ENCODE measurements around the gene KREMEN2.
"Not testable (repeated sequence)": the region's sequence is repeated elsewhere in the genome, so short reads cannot be mapped to it uniquely, and the experiment has no call there.

KREMEN2 gene

DNA sequence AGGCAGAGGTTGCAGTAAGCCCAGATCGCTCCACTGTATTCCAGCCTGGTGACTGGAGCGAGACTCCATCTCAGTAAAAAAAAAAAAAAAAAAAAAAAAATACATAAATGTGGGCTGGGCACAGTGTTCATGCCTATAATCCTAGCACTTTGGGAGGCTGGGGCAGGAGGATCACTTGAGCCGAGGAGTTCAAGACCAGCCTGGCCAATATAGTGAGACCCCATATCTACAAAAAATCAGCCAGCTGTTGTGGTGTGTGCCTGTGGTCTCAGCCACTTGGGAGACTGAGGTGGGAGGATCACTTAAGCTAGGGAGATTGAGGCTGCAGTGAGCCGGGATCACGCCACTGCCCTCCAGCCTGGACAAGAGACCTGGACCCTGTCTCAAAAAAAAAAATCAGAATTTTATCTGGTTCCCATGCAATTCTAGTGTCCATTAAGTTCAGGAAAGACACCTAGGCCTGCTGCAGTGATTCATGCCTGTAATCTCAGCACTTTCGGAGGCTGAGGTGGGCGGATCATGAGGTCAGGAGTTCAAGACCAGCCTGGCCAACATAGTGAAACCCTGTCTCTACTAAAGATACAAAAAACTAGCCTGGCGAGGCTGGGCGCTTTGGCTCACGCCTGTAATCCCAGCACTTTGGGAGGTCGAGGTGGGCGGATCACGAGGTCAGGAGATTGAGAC, 32.7 kb upstream of the KREMEN2 start:
- not testable (repeated sequence) for DNase-seq (ENCODE audit: low spot score); H3K4me3 Mint-ChIP-seq; H3K9me3 Mint-ChIP-seq; H3K27me3 Mint-ChIP-seq (ENCODE audit: low read depth); H3K4me1 Mint-ChIP-seq (ENCODE audit: low read depth); H3K27ac Mint-ChIP-seq
- peaks cover 13% of the 10 kb centered on the region for H3K36me3 Mint-ChIP-seq (ENCODE audit: low read depth)

DNA sequence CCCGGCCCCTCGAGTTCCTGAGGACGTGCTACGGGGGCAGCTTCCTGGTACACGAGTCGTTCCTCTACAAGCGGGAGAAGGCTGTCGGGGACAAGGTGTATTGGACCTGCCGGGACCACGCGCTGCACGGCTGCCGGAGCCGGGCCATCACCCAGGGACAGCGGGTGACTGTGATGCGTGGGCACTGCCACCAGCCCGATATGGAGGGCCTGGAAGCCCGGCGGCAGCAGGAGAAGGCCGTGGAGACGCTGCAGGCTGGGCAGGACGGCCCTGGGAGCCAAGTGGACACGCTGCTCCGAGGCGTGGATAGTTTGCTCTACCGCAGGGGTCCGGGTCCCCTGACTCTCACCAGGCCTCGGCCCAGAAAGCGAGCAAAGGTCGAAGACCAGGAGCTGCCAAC, 30.9 kb upstream of the KREMEN2 start:
- Mint-ChIP-seq H3K27me3 (ENCODE audit: low read depth) (no peaks in the 10 kb centered on the region), H3K4me3 (no peak overlapping the region), H3K4me1 (ENCODE audit: low read depth) (no peaks in the 10 kb centered on the region), H3K9me3 (no peaks in the 10 kb centered on the region), H3K36me3 (ENCODE audit: low read depth) (peaks cover 13% of the 10 kb centered on the region), H3K27ac (no peak overlapping the region)
- DNase-seq (ENCODE audit: low spot score), result no peak

DNA sequence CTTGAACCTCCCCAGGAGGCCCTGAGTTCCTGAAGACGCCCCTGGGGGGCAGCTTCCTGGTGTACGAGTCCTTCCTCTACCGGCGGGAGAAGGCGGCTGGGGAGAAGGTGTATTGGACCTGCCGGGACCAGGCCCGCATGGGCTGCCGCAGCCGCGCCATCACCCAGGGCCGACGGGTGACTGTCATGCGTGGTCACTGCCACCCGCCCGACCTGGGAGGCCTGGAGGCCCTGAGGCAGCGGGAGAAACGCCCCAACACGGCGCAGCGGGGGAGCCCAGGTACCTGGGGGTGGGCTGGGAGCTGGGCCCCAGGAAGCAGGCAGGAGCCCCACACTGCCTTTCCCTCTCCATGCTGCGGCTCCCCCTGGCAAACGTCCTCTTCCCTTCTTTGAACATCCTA, 30.4 kb upstream of the KREMEN2 start:
- Mint-ChIP-seq H3K4me1 (ENCODE audit: low read depth) (no peaks in the 10 kb centered on the region), H3K27ac (no peak overlapping the region), H3K36me3 (ENCODE audit: low read depth) (peaks cover 13% of the 10 kb centered on the region), H3K4me3 (no peak overlapping the region), H3K9me3 (no peaks in the 10 kb centered on the region), H3K27me3 (ENCODE audit: low read depth) (no peaks in the 10 kb centered on the region)
- DNase-seq (ENCODE audit: low spot score), result no peak

DNA sequence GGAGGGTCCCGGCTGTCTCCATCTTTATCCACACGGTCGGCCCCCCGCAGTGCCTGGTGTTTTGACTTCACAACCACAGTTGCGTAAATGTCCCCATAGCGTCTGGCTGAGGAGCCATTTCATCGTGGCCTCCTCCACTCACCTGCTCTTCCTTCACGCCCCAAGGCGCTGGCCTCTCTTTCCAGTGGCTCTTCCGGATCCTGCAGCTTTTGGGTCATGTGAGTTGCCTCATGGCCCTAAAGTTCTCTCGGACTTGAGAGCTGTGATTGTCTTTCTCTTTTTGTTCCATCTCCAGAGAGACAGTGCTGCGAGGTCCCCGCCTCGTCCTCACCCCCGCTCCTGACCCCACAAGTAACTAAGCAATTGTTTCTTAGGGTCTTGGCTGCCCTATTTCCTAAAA, 29.6 kb upstream of the KREMEN2 start:
- H3K9me3 Mint-ChIP-seq, result no peaks in the 10 kb centered on the region
- peaks cover 13% of the 10 kb centered on the region for H3K36me3 Mint-ChIP-seq (ENCODE audit: low read depth)
- H3K4me1 Mint-ChIP-seq (ENCODE audit: low read depth), result no peaks in the 10 kb centered on the region
- H3K27ac Mint-ChIP-seq, result no peak overlapping the region
- DNase-seq (ENCODE audit: low spot score), result no peak
- H3K4me3 Mint-ChIP-seq, result no peak overlapping the region
- no peaks in the 10 kb centered on the region for H3K27me3 Mint-ChIP-seq (ENCODE audit: low read depth)

DNA sequence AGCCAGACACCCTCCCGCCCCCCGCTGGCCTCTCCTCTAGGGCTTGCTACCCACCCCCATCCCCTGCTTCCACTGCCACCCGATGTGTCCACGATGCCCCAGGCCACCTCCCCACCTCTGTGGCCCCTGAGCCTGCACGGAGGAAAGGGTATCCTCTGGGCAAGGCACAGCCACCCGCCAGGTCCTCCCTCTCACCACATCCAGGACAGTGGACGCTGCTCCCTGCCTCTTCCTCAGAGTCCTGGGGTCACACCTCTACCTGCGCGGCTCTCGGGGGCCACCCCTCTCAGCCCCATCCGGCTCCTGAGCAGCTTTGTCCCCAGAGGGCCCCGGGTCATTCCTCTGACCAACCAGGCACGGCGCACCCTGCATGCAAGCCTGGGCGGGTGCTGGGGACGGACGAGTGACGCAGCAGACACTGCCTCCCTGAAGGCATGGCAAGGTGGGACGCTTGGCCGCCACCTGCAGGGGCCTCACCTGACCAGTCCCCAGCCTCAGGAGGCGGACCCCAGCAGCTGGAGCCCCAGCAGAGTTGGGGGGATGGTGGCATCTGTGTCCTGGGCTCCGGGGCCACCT, 27.6 kb upstream of the KREMEN2 start:
- DNase-seq (ENCODE audit: low spot score), result no peak
- no peak overlapping the region for H3K27ac Mint-ChIP-seq
- H3K27me3 Mint-ChIP-seq (ENCODE audit: low read depth), result no peaks in the 10 kb centered on the region
- H3K4me1 Mint-ChIP-seq (ENCODE audit: low read depth), result no peaks in the 10 kb centered on the region
- peaks cover 19% of the 10 kb centered on the region for H3K36me3 Mint-ChIP-seq (ENCODE audit: low read depth)
- H3K4me3 Mint-ChIP-seq, result no peak overlapping the region
- no peaks in the 10 kb centered on the region for H3K9me3 Mint-ChIP-seq

DNA sequence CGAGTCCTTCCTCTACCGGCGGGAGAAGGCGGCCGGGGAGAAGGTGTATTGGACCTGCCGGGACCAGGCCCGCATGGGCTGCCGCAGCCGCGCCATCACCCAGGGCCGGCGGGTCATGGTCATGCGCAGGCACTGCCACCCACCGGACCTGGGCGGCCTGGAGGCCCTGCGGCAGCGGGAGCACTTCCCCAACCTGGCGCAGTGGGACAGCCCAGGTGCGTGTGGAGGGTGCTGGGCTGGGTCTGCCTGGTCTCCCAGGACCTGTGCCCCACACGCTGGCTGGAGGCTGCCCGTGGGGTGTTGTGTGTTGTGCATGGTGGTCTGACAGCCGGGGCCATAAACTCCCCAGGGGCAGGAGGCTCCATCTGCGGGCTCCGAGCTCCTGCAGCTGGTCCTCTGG, 26.9 kb upstream of the KREMEN2 start:
- no peak for DNase-seq (ENCODE audit: low spot score)
- Mint-ChIP-seq H3K4me3 (no peak overlapping the region), H3K36me3 (ENCODE audit: low read depth) (peaks cover 19% of the 10 kb centered on the region), H3K27me3 (ENCODE audit: low read depth) (no peaks in the 10 kb centered on the region), H3K4me1 (ENCODE audit: low read depth) (no peaks in the 10 kb centered on the region), H3K9me3 (no peaks in the 10 kb centered on the region), H3K27ac (no peak overlapping the region)

DNA sequence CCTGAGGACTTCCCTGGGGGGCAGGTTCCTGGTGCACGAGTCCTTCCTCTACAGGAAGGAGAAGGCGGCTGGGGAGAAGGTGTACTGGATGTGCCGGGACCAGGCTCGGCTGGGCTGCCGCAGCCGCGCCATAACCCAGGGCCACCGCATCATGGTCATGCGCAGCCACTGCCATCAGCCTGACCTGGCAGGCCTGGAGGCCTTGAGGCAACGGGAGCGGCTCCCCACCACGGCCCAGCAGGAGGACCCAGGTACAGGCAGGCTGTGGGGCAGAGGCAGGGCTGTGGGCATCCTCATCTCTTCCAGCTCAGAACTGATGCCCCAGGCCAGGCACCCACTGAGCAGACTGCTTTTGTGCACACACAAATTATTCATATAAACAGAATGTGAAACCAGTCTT, 25.9 kb upstream of the KREMEN2 start:
- H3K27me3 Mint-ChIP-seq (ENCODE audit: low read depth), result no peaks in the 10 kb centered on the region
- peaks cover 22% of the 10 kb centered on the region for H3K36me3 Mint-ChIP-seq (ENCODE audit: low read depth)
- no peaks in the 10 kb centered on the region for H3K4me1 Mint-ChIP-seq (ENCODE audit: low read depth)
- no peak for DNase-seq (ENCODE audit: low spot score)
- H3K27ac Mint-ChIP-seq, result no peak overlapping the region
- H3K4me3 Mint-ChIP-seq, result no peak overlapping the region
- no peaks in the 10 kb centered on the region for H3K9me3 Mint-ChIP-seq

DNA sequence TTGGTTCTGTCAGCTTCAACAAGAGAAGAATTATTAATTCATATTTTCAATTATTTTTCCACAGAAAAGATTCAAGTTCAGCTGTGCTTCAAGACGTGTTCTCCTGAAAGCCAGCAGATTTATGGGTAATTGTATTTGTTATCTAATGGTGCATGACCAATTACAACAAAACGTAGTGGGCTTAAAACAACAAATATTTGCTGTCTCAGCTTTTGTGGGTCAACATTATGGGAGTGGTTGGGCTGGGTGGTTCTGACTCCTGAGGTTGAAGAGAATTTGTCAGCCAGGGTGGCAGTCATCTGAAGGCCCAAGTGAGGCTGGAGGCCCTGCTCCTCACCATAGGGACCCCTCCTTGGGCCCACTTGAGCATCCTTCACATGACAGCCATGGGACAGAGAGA, 24.1 kb upstream of the KREMEN2 start:
- Mint-ChIP-seq H3K27ac (no peak overlapping the region), H3K4me1 (ENCODE audit: low read depth) (no peaks in the 10 kb centered on the region), H3K4me3 (no peak overlapping the region), H3K36me3 (ENCODE audit: low read depth) (peaks cover 20% of the 10 kb centered on the region), H3K9me3 (no peaks in the 10 kb centered on the region), H3K27me3 (ENCODE audit: low read depth) (no peaks in the 10 kb centered on the region)
- DNase-seq (ENCODE audit: low spot score), result no peak

DNA sequence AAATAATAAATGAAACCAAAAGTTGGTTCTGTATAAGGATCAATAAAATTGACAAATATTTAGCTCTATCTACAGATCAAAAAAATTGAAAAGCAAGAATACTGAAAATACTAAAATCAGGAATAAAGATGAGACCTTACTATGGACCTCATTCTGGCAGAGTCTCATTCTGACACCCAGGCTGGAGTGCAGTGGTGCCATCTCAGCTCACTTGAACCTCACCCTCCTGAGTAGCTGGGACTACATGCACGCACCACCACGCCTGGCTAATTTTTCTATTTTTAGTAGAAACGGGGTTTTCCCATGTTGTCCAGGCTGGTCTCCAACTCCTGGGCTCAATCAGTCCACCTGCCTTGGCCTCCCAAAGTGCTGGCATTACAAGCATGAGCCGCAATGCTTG, 22.0 kb upstream of the KREMEN2 start:
- Mint-ChIP-seq H3K27me3 (ENCODE audit: low read depth) (no peaks in the 10 kb centered on the region), H3K27ac (no peak overlapping the region), H3K4me1 (ENCODE audit: low read depth) (no peaks in the 10 kb centered on the region), H3K36me3 (ENCODE audit: low read depth) (peaks cover 20% of the 10 kb centered on the region), H3K9me3 (no peaks in the 10 kb centered on the region), H3K4me3 (no peak overlapping the region)
- DNase-seq (ENCODE audit: low spot score), result no peak

DNA sequence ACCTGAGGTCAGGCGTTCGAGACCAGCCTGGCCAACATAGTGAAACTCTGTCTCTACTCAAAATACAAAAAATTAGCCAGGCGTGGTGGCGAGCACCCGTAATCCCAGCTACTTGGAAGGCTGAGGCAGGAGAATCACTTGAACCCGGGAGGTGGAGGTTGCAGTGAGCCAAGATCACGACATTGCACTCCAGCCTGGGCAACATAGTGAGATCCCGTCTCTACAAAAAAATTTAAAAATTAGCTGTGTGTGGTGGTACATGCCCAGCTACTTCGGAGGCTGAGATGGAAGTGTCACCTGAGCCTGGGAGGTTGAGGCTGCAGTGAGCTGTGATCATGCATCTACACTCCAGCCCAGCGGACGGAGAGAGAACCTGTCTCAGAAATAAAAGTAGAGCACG, 20.4 kb upstream of the KREMEN2 start:
- peaks cover 20% of the 10 kb centered on the region for H3K36me3 Mint-ChIP-seq (ENCODE audit: low read depth)
- H3K9me3 Mint-ChIP-seq; H3K4me3 Mint-ChIP-seq; DNase-seq (ENCODE audit: low spot score); H3K4me1 Mint-ChIP-seq (ENCODE audit: low read depth); H3K27ac Mint-ChIP-seq; H3K27me3 Mint-ChIP-seq (ENCODE audit: low read depth): not testable (repeated sequence)

DNA sequence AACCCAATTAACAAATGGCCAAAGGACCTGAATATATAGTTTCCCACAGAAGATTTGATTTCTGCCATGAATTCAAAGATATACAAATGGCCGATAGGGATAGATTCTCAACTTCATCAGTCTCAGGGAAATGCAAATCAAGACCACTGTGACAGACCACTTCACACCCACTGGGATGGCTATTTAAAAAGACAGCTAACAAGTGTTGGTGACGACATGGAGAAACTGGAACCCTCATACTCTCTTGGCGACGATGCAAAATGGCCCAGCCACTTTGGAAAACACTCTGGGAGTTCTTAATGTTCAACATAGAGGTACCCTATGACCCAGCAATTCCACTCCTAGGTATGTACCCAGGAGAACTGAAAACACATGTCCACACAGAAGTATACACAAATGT, 17.4 kb upstream of the KREMEN2 start:
- Mint-ChIP-seq H3K27me3 (ENCODE audit: low read depth) (no peaks in the 10 kb centered on the region), H3K4me1 (ENCODE audit: low read depth) (no peaks in the 10 kb centered on the region), H3K27ac (no peak overlapping the region), H3K9me3 (no peaks in the 10 kb centered on the region), H3K36me3 (ENCODE audit: low read depth) (peaks cover 14% of the 10 kb centered on the region), H3K4me3 (no peak overlapping the region)
- no peak for DNase-seq (ENCODE audit: low spot score)

DNA sequence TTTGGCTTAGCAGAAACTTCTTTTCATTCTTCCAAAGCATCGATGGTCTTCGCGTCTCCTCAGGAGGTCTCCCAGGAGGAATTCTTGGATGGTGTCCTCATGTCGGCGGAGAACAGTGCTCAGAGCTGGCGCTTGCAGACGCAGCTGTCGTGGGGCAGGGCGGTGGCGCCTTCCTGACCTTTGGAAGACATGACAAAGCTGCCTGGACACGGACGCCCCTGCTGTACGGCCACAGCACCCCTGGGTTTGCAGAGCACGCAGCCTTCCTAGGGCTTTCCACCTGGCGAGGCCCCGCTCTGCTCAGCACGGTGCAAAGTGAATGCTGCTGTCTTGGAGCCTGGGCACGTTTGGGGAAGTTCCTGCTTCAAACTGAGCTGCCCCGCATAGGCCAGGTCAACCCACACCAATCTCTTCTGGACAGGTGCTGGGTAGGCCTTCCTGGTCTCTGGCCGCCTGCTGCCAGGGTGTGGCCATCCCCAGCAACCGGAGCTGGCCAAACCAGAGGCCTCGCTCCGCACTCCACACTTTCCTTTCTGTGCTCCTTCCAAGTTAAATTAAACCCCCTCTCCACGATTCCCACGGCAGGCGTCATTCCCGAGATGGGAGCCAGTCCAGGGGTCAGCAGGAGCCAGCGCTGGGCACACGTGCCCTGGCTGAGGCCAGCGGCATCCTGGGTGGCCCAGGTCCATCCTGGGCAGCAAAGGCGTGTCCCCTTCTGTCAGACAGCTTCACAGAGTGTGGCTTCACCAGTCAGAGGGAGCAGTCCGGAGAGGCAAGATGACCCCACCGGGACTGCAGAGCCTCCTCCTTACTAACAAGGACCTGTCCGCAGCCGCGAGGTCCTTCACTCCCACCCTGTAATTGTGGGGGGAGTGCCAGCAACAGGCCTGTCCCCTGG, 15.0 kb upstream of the KREMEN2 start:
- H3K27ac Mint-ChIP-seq, result no peak overlapping the region
- no peak for DNase-seq (ENCODE audit: low spot score)
- no peaks in the 10 kb centered on the region for H3K27me3 Mint-ChIP-seq (ENCODE audit: low read depth)
- H3K4me3 Mint-ChIP-seq, result no peak overlapping the region
- no peaks in the 10 kb centered on the region for H3K9me3 Mint-ChIP-seq
- peaks cover 3% of the 10 kb centered on the region for H3K36me3 Mint-ChIP-seq (ENCODE audit: low read depth)
- no peaks in the 10 kb centered on the region for H3K4me1 Mint-ChIP-seq (ENCODE audit: low read depth)

DNA sequence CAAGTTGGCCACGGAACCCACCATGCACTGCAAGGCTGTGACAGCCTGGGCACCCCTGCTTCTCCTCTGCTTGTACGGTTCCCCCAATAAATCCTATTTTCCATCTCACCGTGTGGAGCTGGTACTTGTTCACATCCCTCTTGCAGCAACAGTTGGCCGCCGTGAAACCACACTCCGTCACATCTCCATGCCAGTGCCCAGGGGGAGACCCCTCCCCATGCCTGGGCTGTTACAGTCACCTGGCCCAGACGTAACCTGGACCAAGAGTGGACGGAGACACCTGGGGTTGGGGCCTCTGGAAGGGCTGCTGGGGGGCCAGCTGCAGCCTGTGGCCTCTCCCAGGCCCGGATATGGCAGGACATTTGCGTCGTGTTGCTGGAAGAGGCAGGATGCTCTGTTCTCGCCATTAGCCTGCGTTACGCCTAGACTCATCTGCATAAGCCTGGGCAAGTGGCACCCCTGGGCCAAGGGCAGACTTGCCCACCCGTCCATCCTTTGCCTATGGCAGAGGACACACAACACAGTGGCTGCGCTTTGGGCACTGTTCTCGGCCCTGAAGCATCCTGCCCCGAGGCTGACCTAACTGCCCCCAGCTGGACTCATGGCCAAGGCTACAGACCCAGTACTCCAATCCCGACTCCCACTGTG, 14.2 kb upstream of the KREMEN2 start:
- DNase-seq (ENCODE audit: low spot score), result no peak
- no peaks in the 10 kb centered on the region for H3K27me3 Mint-ChIP-seq (ENCODE audit: low read depth)
- no peaks in the 10 kb centered on the region for H3K9me3 Mint-ChIP-seq
- H3K4me3 Mint-ChIP-seq, result no peak overlapping the region
- no peaks in the 10 kb centered on the region for H3K4me1 Mint-ChIP-seq (ENCODE audit: low read depth)
- no peak overlapping the region for H3K27ac Mint-ChIP-seq
- H3K36me3 Mint-ChIP-seq (ENCODE audit: low read depth), result peaks cover 3% of the 10 kb centered on the region

DNA sequence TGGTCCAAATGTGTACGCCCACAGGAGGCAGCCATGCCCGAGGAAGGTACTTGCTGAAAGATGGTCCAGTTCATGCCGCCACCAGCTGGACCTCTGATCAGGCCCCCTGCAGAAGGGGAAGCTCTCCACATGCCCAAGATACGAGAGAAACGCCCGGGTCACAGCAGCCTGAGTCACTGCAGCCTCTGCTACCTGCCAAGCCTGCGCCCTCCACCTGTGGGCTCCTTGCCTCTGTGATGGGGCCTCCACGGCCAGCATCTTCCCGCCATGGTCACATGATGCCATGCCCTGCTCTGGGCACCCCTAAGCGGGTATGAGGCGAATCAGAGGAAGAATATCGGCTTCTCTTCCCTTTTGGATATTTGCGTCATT, 13.7 kb upstream of the KREMEN2 start:
- H3K9me3 Mint-ChIP-seq, result no peaks in the 10 kb centered on the region
- H3K4me3 Mint-ChIP-seq, result no peak overlapping the region
- H3K4me1 Mint-ChIP-seq (ENCODE audit: low read depth), result no peaks in the 10 kb centered on the region
- peaks cover 3% of the 10 kb centered on the region for H3K36me3 Mint-ChIP-seq (ENCODE audit: low read depth)
- no peak for DNase-seq (ENCODE audit: low spot score)
- H3K27me3 Mint-ChIP-seq (ENCODE audit: low read depth), result no peaks in the 10 kb centered on the region
- no peak overlapping the region for H3K27ac Mint-ChIP-seq
